Stimulated activated CD8-positive, alpha-beta memory T cell treated with anti-CD3 and anti-CD28 coated beads, Interleukin-12 subunit alpha, Interleukin-12 subunit beta, amount 100 ng/mL, for 24 hours (primary cell): ENCODE data around the gene CAMLG.
A peak's percentile ranks its signal among the peaks of the same experiment; 100 is the strongest.
"Not testable (repeated sequence)": the region's sequence is repeated elsewhere in the genome, so short reads cannot be mapped to it uniquely, and the experiment has no call there.

Source experiments
- DNase-seq: peaks from one replicate; pipeline ENCODE4 v3.0.0-alpha.2; 2020; ENCODE audit errors: extremely low read depth

Gene CAMLG

GRCh38 chr5:134738133-134738962 lies at the start of gene CAMLG:
TSS of gene CAMLG (plus strand) at chr5:134738548. CDS start at chr5:134738621, 73 bp downstream.
- DNase-seq, result peak; percentile 91

- not testable (repeated sequence) for DNase-seq
Observed at GRCh38 chr5:134690144-134690543, 48.2 kb upstream of the CAMLG start.

- no peak for DNase-seq
Observed at GRCh38 chr5:134692722-134693121, 45.6 kb upstream of the CAMLG start.

- no peak for DNase-seq
Observed at GRCh38 chr5:134708301-134708700, 30.0 kb upstream of the CAMLG start.

GRCh38 chr5:134714120-134714519 lies 24.2 kb upstream of the CAMLG start:
- DNase-seq, result no peak

GRCh38 chr5:134714541-134714940 lies 23.8 kb upstream of the CAMLG start:
- no peak for DNase-seq

GRCh38 chr5:134715466-134715865 lies 22.9 kb upstream of the CAMLG start:
- not testable (repeated sequence) for DNase-seq

GRCh38 chr5:134724872-134725271 lies 13.5 kb upstream of the CAMLG start:
- DNase-seq, result no peak

GRCh38 chr5:134732819-134733218 lies 5.5 kb upstream of the CAMLG start:
- DNase-seq, result no peak

GRCh38 chr5:134735243-134735642 lies 3.1 kb upstream of the CAMLG start:
- no peak for DNase-seq

- no peak for DNase-seq
Observed at GRCh38 chr5:134736173-134736812, 2.1 kb upstream of the CAMLG start.

- no peak for DNase-seq
Observed at GRCh38 chr5:134738963-134739661, 764 bp downstream of the CAMLG start.

- DNase-seq, result no peak
Observed at GRCh38 chr5:134741052-134741451, 2.7 kb downstream of the CAMLG start.

- DNase-seq, result no peak
Observed at GRCh38 chr5:134742134-134742533, 3.8 kb downstream of the CAMLG start.

GRCh38 chr5:134749415-134749814 lies 11.1 kb downstream of the CAMLG start:
- no peak for DNase-seq

GRCh38 chr5:134758176-134758503 lies 19.8 kb downstream of the CAMLG start:
- DNase-seq, result no peak

GRCh38 chr5:134758504-134759341 lies 20.4 kb downstream of the CAMLG start, which contains the start of gene DDX46:
TSS of gene DDX46 (plus strand) at chr5:134758779. CDS start at chr5:134758939, 160 bp downstream.
- peak; percentile 88 for DNase-seq

GRCh38 chr5:134767528-134768291 lies 29.4 kb downstream of the CAMLG start:
- DNase-seq, result not testable (repeated sequence)

- no peak for DNase-seq
Observed at GRCh38 chr5:134769206-134769605, 30.9 kb downstream of the CAMLG start.

- DNase-seq, result no peak
Observed at GRCh38 chr5:134772461-134773125, 34.2 kb downstream of the CAMLG start.
